H1 (cell line): ENCODE measurements around the gene HAS3.

Experiments
- CEBPB ChIP-seq: IDR thresholded peaks from 2 replicates; pipeline ENCODE4 v1.6.1; 2012; ENCODE audit warnings: low read depth, low read length
- CTCF ChIP-seq, 3 experiments: IDR thresholded peaks; 1 replicate in 2 of 3; 2 replicates in 1 of 3; pipeline versions ENCODE4 v1.5.1 to v1.6.1; 2011; ENCODE audit warnings: low read length in 3 of 3, mild to moderate bottlenecking in 3 of 3, inconsistent platforms in 2 of 3, low read depth in 1 of 3, moderate library complexity in 1 of 3; ENCODE audit not compliant: insufficient read depth in 1 of 3; ENCODE audit errors: control extremely low read depth in 1 of 3
- EGR1 ChIP-seq: IDR thresholded peaks from 2 replicates; pipeline ENCODE4 v1.6.1; 2011; ENCODE audit warnings: low read depth, low read length, borderline replicate concordance
- EZH2 ChIP-seq: fragments of 200-600 bp; sonication (generic); IDR thresholded peaks from 2 replicates; pipeline ENCODE4 v1.7.1; 2012; ENCODE audit warnings: low read depth, mild to moderate bottlenecking, moderate library complexity, low read length, inconsistent platforms; ENCODE audit not compliant: severe bottlenecking
- KDM1A ChIP-seq: fragments of 200-600, 300-600 bp; sonication (generic); IDR thresholded peaks from 2 replicates; pipeline ENCODE4 v1.7.1; 2016; ENCODE audit warnings: mild to moderate bottlenecking, low read length, borderline replicate concordance
- MAFK ChIP-seq: IDR thresholded peaks from 2 replicates; pipeline ENCODE4 v1.6.1; 2012; ENCODE audit warnings: low read depth, mild to moderate bottlenecking, improper control_type of control experiment, low read length
- RFX5 ChIP-seq: IDR thresholded peaks from 2 replicates; pipeline ENCODE4 v1.6.1; 2011; ENCODE audit warnings: low read depth, low read length, improper control_type of control experiment, borderline replicate concordance
- SP2 ChIP-seq: IDR thresholded peaks from 2 replicates; pipeline ENCODE4 v1.6.1; 2012; ENCODE audit warnings: mild to moderate bottlenecking, low read length, inconsistent platforms
- TCF12 ChIP-seq: IDR thresholded peaks from 2 replicates; pipeline ENCODE4 v1.6.1; 2011; ENCODE audit warnings: low read depth, mild to moderate bottlenecking, low read length
- TEAD4 ChIP-seq: IDR thresholded peaks from 2 replicates; pipeline ENCODE4 v1.6.1; 2012; ENCODE audit warnings: low read depth, low read length, inconsistent platforms, mixed read lengths
- TF ChIP-seq, protein P1 (sequence below): IDR thresholded peaks from 2 replicates; pipeline ENCODE4 v1.6.1; 2011; ENCODE audit warnings: low read length, improper control_type of control experiment

GRCh38 chr16:69056421-69056820 is 49.0 kb upstream of the HAS3 start:
- no peak for TF ChIP-seq EGR1
- TF ChIP-seq RFX5 = no peak
- no peak for TF ChIP-seq SP2
- no peak for TF ChIP-seq EZH2
- no peak for TF ChIP-seq TEAD4
- TF ChIP-seq CTCF (IDR thresholded peaks at IDR 0.05; ENCODE audit: control extremely low read depth in 1 of 3, insufficient read depth in 1 of 3, low read depth in 1 of 3, low read length in 3 of 3) = no peak
- TF ChIP-seq CEBPB = no peak
- TF ChIP-seq TCF12 = no peak
- TF ChIP-seq, protein P1, sequence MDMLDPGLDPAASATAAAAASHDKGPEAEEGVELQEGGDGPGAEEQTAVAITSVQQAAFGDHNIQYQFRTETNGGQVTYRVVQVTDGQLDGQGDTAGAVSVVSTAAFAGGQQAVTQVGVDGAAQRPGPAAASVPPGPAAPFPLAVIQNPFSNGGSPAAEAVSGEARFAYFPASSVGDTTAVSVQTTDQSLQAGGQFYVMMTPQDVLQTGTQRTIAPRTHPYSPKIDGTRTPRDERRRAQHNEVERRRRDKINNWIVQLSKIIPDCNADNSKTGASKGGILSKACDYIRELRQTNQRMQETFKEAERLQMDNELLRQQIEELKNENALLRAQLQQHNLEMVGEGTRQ = no peak
- TF ChIP-seq MAFK = no peak
- TF ChIP-seq KDM1A = no peak
